ENCODE results near the gene OR5J2.

GRCh38 chr11:56160217-56160616 is 16.2 kb upstream of the OR5J2 start, which contains the start of gene OR8K5:
- TF ChIP-seq CTCF (IDR thresholded peaks at IDR 0.05), result no peak
- no peak for TF ChIP-seq POLR2A (IDR thresholded peaks at IDR 0.05)

Data from Peyer's patch (tissue), 4 donors.